CD4-positive, alpha-beta T cell treated with Interleukin-21 for 1 hour (primary cell): ENCODE measurements around the gene FBXL17.

ENCODE experiments used
- DNase-seq: peaks from one replicate; pipeline ENCODE4 v3.0.0-alpha.2; 2020

FBXL17 gene

GRCh38 chr5:107840592-107840991 is 541.3 kb downstream of the FBXL17 start:
- no peak for DNase-seq

GRCh38 chr5:107840161-107840560 is 541.7 kb downstream of the FBXL17 start:
- DNase-seq, result no peak

- DNase-seq, result no peak
Measured at GRCh38 chr5:107835096-107835495, 546.8 kb downstream of the FBXL17 start.

GRCh38 chr5:107832746-107833145 is 549.2 kb downstream of the FBXL17 start:
- no peak for DNase-seq

- DNase-seq, result no peak
Measured at GRCh38 chr5:107831612-107832395, 550.1 kb downstream of the FBXL17 start.

GRCh38 chr5:107830750-107831149 is 551.1 kb downstream of the FBXL17 start:
- no peak for DNase-seq

- DNase-seq, result no peak
Measured at GRCh38 chr5:107826311-107827000, 555.4 kb downstream of the FBXL17 start.

- DNase-seq, result no peak
Measured at GRCh38 chr5:107824821-107825220, 557.1 kb downstream of the FBXL17 start.

- no peak for DNase-seq
Measured at GRCh38 chr5:107821288-107821687, 560.6 kb downstream of the FBXL17 start.

GRCh38 chr5:107820429-107820828 is 561.5 kb downstream of the FBXL17 start:
- DNase-seq, result no peak

- DNase-seq, result no peak
Measured at GRCh38 chr5:107817951-107818350, 563.9 kb downstream of the FBXL17 start.

- DNase-seq, result no peak
Measured at GRCh38 chr5:107817436-107817835, 564.5 kb downstream of the FBXL17 start.

GRCh38 chr5:107815109-107815508 is 566.8 kb downstream of the FBXL17 start:
- DNase-seq, result no peak

GRCh38 chr5:107814183-107814827 is 567.6 kb downstream of the FBXL17 start:
- no peak for DNase-seq

- DNase-seq, result no peak
Measured at GRCh38 chr5:107813559-107813958, 568.3 kb downstream of the FBXL17 start.

GRCh38 chr5:107812570-107813141 is 569.2 kb downstream of the FBXL17 start:
- DNase-seq, result no peak

GRCh38 chr5:107809201-107810034 is 572.5 kb downstream of the FBXL17 start:
- no peak for DNase-seq
